ENCODE measurements around the gene CEP350.
A peak's percentile ranks its signal among the peaks of the same experiment; 100 is the strongest.

Gene CEP350

GRCh38 chr1:180153032-180153431 lies 198.4 kb downstream of the CEP350 start:
- no peak for DNase-seq (ENCODE audit: extremely low read depth, insufficient read length)

DNA sequence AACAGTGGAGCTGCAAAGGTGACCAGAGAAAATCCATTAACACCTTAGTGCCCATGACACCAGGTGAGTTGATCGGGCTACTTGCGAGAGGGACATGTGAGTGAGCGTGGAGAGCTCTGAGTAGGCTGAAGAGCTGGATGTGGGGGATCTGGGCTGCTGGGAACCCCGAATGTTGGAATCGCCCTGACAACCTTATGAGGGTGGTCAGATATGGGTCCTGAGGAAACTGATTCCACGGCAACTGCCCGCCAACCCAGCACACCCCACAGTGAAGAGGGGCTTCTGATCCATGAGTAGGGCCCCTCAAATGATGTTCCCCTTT lies 199.4 kb downstream of the CEP350 start:
- Histone ChIP-seq H3K27me3 (replicated peaks; ENCODE audit: control insufficient read depth, insufficient read depth, low read length) (no peaks in the 10 kb centered on the region), H3K4me3 (replicated peaks; ENCODE audit: low read depth, low read length) (peak overlapping the region; percentile 89), H3K36me3 (ENCODE audit: control insufficient read depth, insufficient read depth, low read length) (no peaks in the 10 kb centered on the region)
- no peak for DNase-seq (ENCODE audit: extremely low read depth, insufficient read length)
- TF ChIP-seq CTCF (IDR thresholded peaks at IDR 0.05; ENCODE audit: insufficient read depth, low read length, poor library complexity, severe bottlenecking): no peak

More at GRCh38 chr1:180153032-180153431, 198.4 kb downstream of the CEP350 start:
- no peaks in the 10 kb centered on the region for H3K36me3 ChIP-seq (ENCODE audit: control insufficient read depth, insufficient read depth, low read length)
- no peak overlapping the region for H3K4me3 ChIP-seq (replicated peaks; ENCODE audit: low read depth, low read length)
- TF ChIP-seq CTCF (IDR thresholded peaks at IDR 0.05; ENCODE audit: insufficient read depth, low read length, poor library complexity, severe bottlenecking): no peak
- H3K27me3 ChIP-seq (replicated peaks; ENCODE audit: control insufficient read depth, insufficient read depth, low read length): no peaks in the 10 kb centered on the region

- peak within 1 kb of the TSS; percentile 89 for H3K4me3 ChIP-seq (replicated peaks; ENCODE audit: low read depth, low read length)
- H3K36me3 ChIP-seq (ENCODE audit: control insufficient read depth, insufficient read depth, low read length): no peaks in the 10 kb centered on the region
- H3K27me3 ChIP-seq (replicated peaks; ENCODE audit: control insufficient read depth, insufficient read depth, low read length): no peaks in the 10 kb centered on the region
- no peak for TF ChIP-seq CTCF (IDR thresholded peaks at IDR 0.05; ENCODE audit: insufficient read depth, low read length, poor library complexity, severe bottlenecking)
- DNase-seq (ENCODE audit: extremely low read depth, insufficient read length): peak; percentile 88
Measured at GRCh38 chr1:180154325-180155181, 199.9 kb downstream of the CEP350 start, which contains the start of gene QSOX1. Gene QSOX1, plus strand, starts transcription at chr1:180154869. Its CDS starts 39 bp downstream, at chr1:180154908.

- no peak for TF ChIP-seq CTCF (IDR thresholded peaks at IDR 0.05; ENCODE audit: insufficient read depth, low read length, poor library complexity, severe bottlenecking)
- DNase-seq (ENCODE audit: extremely low read depth, insufficient read length): peak; percentile 46
- no peaks in the 10 kb centered on the region for H3K27me3 ChIP-seq (replicated peaks; ENCODE audit: control insufficient read depth, insufficient read depth, low read length)
Measured at GRCh38 chr1:180155182-180155682, 200.6 kb downstream of the CEP350 start.

DNA sequence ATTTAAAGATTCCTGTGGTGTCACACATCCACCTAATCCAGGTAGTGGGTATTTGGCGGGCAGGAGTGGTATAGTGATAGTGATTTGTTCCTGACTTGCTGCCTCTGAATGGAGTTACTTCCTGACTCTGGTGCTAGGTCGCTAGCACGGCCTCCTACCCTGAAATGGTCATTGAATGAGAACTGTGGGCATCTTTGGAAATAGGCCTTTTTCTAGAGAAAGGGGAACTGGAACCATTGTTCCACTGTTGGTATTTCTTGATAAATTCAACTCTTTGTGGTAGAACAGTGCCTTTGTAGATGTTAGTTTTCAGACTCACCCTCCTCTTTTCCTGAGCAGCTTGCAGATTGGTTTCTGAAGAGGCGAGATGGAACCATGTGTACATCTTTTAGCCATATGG lies 201.6 kb downstream of the CEP350 start:
- DNase-seq (ENCODE audit: extremely low read depth, insufficient read length): no peak
- no peak for TF ChIP-seq CTCF (IDR thresholded peaks at IDR 0.05; ENCODE audit: insufficient read depth, low read length, poor library complexity, severe bottlenecking)
- Histone ChIP-seq H3K36me3 (ENCODE audit: control insufficient read depth, insufficient read depth, low read length) (no peaks in the 10 kb centered on the region), H3K4me3 (replicated peaks; ENCODE audit: low read depth, low read length) (no peak overlapping the region), H3K27me3 (replicated peaks; ENCODE audit: control insufficient read depth, insufficient read depth, low read length) (no peaks in the 10 kb centered on the region)

More at GRCh38 chr1:180155182-180155682, 200.6 kb downstream of the CEP350 start:
- Histone ChIP-seq H3K4me3 (replicated peaks; ENCODE audit: low read depth, low read length) (peak overlapping the region; percentile 70), H3K36me3 (ENCODE audit: control insufficient read depth, insufficient read depth, low read length) (no peaks in the 10 kb centered on the region)
